Measurements from ENCODE around the gene SULT2A1. TPM values are rescaled to one million over a fixed set of nuclear protein-coding genes. Genes with fewer than 3 reads are reported as not detected.
"Not testable (repeated sequence)": the region's sequence is repeated elsewhere in the genome, so short reads cannot be mapped to it uniquely, and the experiment has no call there.

SULT2A1 gene
- total and polyA plus RNA-seq, 8 donors, result 0.11 to 0.38 (median 0.19) TPM; not detected in 2

DNA sequence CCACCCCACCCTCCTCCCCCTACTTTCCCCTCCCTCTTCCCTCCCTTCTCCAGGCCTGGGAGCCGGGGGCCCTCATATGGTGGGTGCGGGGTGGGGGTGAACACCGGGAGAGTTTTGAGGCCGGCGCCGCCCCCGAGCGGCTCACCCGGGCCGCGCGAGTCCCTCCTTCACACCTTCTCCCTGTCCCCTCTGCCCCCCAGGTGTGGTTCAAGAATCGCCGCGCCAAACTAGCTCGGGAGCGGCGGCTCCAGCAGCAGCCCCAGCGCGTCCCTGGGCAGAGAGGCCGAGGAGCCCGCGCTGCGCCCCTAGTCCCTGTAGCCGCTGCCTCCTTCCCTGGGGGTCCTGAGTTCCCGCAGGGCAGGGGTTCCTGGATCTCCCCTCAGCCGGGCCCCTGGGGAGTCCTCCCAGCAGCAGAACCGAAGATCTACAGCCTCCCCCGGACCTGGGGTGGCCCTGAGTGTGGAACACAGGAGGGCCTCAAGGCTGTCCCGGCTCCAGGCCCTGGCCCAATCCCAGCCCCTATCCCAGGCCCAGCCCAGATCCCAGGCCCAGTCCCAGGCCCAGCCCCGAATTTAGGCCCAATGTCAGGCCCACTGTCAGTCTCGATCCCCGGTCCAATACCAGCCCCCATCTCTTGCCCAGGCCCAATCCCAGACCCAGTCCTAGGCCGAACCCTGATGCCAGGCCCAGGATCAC lies 25.4 kb downstream of the SULT2A1 start:
- Histone ChIP-seq H3K4me3 (no peak overlapping the region), H3K36me3 (no peaks in the 10 kb centered on the region), H3K27me3 (peaks cover 0 to 43% of the 10 kb centered on the region in 2 donors), H3K9me3 (no peaks in the 10 kb centered on the region), H3K4me1 (no peaks in the 10 kb centered on the region), H3K27ac (no peak overlapping the region)
- DNase-seq (no peak), ATAC-seq (no peak)
- TF ChIP-seq, protein P1, sequence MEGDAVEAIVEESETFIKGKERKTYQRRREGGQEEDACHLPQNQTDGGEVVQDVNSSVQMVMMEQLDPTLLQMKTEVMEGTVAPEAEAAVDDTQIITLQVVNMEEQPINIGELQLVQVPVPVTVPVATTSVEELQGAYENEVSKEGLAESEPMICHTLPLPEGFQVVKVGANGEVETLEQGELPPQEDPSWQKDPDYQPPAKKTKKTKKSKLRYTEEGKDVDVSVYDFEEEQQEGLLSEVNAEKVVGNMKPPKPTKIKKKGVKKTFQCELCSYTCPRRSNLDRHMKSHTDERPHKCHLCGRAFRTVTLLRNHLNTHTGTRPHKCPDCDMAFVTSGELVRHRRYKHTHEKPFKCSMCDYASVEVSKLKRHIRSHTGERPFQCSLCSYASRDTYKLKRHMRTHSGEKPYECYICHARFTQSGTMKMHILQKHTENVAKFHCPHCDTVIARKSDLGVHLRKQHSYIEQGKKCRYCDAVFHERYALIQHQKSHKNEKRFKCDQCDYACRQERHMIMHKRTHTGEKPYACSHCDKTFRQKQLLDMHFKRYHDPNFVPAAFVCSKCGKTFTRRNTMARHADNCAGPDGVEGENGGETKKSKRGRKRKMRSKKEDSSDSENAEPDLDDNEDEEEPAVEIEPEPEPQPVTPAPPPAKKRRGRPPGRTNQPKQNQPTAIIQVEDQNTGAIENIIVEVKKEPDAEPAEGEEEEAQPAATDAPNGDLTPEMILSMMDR (IDR thresholded peaks at IDR 0.05), result no peak
- intact Hi-C loops (cut with DNase I), result no loop called here

DNA sequence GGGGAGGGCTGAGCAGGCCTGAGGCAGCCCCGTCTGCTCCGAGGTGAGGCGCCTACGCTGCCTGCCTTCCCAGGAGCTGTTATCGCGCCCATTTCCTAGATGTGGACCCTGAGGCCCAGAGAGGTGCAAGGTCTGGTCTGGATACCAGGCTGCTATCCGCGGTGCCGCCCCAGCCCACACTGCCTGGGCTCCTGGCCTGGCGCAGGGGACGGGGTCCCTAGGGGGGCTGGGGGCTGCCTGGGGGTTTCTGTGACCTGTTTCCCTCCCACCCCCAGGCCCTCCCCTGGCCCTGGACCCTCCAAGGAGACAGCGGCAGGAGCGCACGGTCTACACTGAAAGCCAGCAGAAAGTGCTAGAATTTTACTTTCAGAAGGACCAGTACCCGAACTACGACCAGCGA lies 26.3 kb downstream of the SULT2A1 start:
- ATAC-seq; H3K9me3 ChIP-seq; intact Hi-C loops (cut with DNase I); H3K27ac ChIP-seq; H3K36me3 ChIP-seq; H3K4me1 ChIP-seq; H3K4me3 ChIP-seq; DNase-seq: not testable (repeated sequence)
- H3K27me3 ChIP-seq, result peaks cover 0 to 51% of the 10 kb centered on the region in 2 donors

DNA sequence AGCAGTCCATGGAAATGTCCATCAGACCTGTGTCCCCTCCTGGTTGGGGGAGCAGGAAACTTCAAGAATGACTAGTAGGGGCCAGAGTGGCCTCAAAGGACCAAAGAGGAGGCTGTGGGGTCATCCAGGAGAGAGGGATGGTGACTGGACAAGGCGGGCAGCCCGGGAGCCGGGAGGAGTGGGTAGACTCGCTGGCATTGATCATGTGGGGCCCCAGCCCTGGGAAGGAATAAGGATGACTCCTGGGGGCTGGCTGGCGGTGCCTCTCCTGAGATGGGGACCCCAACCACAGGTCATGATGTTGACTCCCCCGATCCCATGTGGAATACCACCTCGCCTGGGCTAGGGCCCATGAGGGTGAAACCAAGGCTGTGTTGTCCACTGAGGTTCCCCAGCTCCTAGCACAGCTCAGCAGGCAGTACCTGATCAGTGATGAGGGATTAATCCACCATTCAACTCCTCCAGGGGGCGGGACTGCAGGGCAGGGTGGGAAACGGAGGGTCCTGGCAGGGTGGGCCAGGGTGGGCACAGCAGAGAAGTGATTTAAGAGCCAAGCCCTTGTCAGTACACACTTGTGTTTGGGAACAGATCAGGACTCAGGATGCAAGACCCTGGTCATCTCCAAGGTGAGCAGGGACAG lies 27.3 kb downstream of the SULT2A1 start, which contains the start of gene TPRX2:
TPRX2 (plus strand) TSS at position 590 of the 640 bp plus-strand sequence; CDS start at position 602, 12 bp downstream.
- peaks cover 0 to 62% of the 10 kb centered on the region in 2 donors for H3K27me3 ChIP-seq
- intact Hi-C loops (cut with DNase I); H3K9me3 ChIP-seq; H3K36me3 ChIP-seq; H3K27ac ChIP-seq; DNase-seq; H3K4me1 ChIP-seq; H3K4me3 ChIP-seq; ATAC-seq: not testable (repeated sequence)

DNA sequence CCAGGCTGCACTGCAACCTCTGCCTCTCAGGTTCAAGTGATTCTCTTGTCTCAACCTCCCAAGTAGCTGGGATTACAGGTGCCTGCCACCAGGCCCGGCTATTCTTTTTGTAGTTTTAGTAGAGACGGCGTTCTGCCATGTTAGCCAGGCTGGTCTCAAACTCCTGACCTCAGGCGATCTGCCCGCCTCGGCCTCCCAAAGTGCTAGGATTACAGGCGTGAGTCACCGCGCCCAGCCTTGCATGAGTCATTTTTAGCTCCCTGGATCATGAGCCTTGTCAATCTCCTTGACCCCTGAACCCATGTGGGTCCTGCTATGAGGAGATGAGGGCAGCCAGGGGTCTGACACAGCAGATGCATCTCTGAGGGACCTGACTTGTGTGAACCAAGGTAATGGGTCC lies 27.9 kb downstream of the SULT2A1 start:
- H3K9me3 ChIP-seq; H3K4me1 ChIP-seq; DNase-seq; intact Hi-C loops (cut with DNase I); H3K36me3 ChIP-seq; H3K4me3 ChIP-seq; H3K27ac ChIP-seq; ATAC-seq: not testable (repeated sequence)
- H3K27me3 ChIP-seq, result peaks cover 0 to 67% of the 10 kb centered on the region in 2 donors

DNA sequence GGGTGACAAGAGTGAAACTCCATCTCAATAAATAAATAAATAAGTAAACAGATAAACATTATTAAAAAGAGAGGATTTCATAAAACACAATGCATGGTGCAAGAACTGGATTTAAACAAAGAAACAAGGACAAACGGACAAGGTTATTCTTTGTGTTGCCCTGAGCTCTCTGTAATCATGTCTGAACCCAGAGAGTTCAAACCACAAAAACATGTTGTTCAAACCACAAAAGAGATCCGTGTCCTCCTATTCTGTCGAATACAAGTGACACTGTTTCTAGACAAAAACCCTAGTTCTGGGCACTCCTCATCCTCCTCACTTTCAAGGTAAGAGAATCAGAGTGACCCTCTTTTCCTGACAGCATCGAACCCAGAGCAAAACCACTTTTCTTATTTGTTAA lies 31.7 kb downstream of the SULT2A1 start:
- intact Hi-C loops (cut with DNase I), result no loop called here
- Histone ChIP-seq H3K4me3 (no peak overlapping the region), H3K4me1 (no peaks in the 10 kb centered on the region), H3K27me3 (peaks cover 0 to 81% of the 10 kb centered on the region in 2 donors), H3K9me3 (no peaks in the 10 kb centered on the region), H3K27ac (no peak overlapping the region), H3K36me3 (no peaks in the 10 kb centered on the region)
- TF ChIP-seq, protein P1 (IDR thresholded peaks at IDR 0.05), result no peak
- DNase-seq (no peak), ATAC-seq (no peak)

DNA sequence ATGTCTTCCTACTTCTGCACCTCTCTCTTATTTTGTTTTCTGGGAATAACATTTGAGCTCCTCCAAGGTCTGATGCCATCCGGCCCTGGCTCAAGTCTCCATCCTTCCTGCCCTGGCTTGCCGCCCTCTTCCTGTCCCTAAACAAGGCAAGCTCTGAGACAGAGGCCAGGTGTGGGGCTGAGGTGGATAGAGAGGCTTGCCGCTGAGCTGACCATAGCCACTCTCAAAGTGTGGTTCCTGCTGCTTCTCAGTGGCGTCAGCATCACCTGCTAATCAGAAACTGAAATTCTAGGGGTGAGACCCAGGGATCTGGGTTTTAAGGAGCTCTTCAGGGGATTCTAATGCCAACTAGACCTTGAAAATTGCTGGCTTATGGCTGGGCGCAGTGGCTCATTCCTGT lies 33.1 kb downstream of the SULT2A1 start:
- no peak overlapping the region for H3K27ac ChIP-seq
- no peaks in the 10 kb centered on the region for H3K36me3 ChIP-seq
- intact Hi-C loops (cut with DNase I), result no loop called here
- no peaks in the 10 kb centered on the region for H3K4me1 ChIP-seq
- no peaks in the 10 kb centered on the region for H3K9me3 ChIP-seq
- peaks cover 11 to 95% of the 10 kb centered on the region in 2 donors for H3K27me3 ChIP-seq
- TF ChIP-seq, protein P1 (IDR thresholded peaks at IDR 0.05), result no peak
- no peak for ATAC-seq
- no peak for DNase-seq
- H3K4me3 ChIP-seq, result no peak overlapping the region

Data from left lung (tissue), 10 donors.